HG02840 (cell line): ENCODE data around the gene SH3PXD2B.

Source experiments
- ATAC-seq: cut with Tn5 transposase; IDR thresholded peaks from one replicate; pipeline ENCODE4 v1.9.1; 2021; ENCODE audit warnings: mild to moderate bottlenecking, moderate library complexity, moderate number of reproducible peaks; ENCODE audit not compliant: unreplicated experiment, low FRiP score

The SH3PXD2B gene

DNA sequence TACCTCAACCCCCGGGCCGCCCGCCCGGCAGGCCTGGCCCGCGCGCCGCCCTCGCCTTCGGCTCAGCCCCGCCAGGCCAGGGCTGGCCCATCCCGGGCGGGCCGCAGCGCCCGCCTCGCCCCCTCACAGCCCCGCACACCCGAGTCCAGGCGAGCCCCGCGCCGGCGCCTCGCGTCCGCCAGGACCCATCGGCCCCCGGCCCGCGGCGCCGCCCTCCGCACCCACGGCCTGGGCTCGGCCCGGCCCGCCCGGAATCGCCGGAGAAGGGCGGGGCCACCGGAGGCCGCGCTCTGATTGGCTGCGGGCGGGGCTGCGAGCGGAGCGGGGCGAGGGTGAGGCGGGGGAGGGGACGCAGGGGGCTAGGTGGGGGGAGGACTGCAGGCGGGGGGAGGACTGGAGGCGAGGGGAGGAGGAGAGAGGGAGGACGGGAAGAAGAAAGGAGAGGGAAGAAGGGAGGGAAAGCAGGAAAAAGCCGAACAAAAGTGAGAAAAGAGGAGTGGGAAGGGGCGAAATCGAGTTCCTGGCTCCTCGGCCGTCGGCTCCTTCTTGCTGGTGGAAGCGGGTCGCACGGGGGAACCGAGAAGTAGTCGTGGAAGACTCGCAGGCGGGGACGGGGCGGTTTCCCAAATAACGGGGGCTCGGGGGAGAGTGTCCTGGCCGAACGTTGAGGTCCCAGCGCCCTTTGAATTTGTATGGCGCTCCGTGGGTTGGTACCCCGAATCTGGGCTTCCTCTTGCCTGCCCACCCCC lies 170.3 kb downstream of the SH3PXD2B start:
- ATAC-seq, result peak; percentile 79

- ATAC-seq, result peak; percentile 90
These were observed 171.1 kb downstream of the SH3PXD2B start, which contains the start of gene UBTD2 for GRCh38 chr5:172283020-172283861. UBTD2 (minus strand) TSS chr5:172283764; CDS start chr5:172283665, 99 bp downstream.

DNA sequence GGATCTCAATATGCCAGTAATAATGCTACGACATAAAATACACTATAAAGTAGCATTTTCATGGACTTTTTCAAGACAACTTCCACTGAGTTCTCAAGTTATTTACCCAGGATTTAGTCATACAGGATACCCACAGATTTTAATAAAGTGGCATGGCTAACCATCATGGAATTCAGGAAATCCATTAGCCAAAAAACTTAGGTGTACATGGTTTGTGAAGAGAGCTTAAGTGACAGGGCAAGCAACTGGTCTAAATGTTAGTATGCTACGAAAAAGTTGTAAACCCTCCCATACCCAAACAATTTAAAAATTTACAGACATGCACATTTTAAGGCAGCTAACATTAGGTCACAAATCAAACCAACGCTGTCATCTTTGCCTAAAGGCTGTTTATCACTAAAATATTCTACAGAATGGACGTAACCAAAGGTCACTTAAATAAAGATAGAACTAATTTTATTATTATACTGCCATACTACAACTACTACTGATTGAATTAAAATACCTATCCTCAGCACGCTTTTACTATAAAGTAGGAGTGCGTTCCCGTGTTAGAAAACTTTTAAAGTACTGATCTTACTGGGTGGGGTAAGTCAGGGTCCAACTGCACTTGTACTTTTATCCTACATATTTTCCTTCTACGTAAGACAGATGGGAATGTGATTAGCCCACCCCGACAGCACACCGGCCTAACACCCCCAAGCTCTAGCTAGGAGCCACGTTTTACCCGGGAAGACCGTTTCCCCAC lies 171.9 kb downstream of the SH3PXD2B start:
- no peak for ATAC-seq

DNA sequence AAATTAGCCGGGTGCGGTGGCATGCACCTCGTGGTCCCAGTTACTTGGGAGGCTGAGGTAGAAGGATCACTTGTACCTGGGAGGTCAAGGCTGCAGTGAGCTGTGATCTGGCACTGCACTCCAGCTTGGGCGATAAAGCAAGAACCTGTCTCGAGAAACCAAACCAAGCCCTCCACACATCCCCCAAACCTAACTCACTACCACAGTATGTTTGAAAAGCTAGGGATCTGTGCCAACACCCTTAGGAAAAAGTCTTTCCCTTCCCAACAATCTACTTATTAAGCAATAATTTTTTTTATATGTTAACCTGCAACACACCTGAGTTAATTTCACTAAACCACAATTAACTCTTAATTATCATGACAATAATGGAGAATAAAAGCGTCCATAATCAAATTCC lies 173.0 kb downstream of the SH3PXD2B start:
- ATAC-seq, result no peak

DNA sequence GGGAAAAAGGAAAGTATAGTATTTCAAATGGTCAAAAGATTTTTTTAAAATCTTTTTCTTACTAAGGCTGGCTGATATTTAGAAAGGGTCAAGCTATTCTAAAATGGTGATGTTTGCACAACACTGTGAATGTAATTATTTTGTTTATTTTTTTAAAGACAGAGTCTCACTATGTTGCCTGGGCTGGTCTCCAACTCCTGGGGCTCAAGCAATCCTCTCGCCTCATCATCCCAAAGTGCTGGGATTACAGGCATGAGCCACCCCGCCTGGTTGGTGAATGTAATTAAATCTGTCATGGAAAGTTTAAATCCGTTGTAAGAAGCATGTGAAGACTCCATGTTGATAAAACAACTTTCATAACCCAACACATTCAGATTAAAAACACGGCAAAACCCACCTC lies 173.4 kb downstream of the SH3PXD2B start:
- no peak for ATAC-seq

DNA sequence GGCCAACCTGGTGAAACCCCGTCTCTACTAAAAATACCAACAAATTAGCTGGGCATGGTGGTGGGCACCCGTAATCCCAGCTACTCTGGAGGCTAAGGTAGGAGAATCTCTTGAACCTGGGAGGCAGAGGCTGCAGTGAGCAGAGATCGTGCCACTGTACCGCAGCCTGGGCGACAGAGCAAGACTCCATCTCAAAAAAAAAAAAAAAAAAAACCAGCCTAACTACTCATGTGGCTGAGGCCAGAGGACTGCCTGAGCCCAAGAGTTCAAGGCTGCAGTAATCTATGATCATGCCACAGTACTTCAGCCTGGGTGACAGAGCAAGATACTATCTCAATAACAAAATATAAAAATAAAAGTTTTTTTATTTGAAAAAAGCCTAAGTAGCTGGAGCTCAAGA lies 174.0 kb downstream of the SH3PXD2B start:
- no peak for ATAC-seq

DNA sequence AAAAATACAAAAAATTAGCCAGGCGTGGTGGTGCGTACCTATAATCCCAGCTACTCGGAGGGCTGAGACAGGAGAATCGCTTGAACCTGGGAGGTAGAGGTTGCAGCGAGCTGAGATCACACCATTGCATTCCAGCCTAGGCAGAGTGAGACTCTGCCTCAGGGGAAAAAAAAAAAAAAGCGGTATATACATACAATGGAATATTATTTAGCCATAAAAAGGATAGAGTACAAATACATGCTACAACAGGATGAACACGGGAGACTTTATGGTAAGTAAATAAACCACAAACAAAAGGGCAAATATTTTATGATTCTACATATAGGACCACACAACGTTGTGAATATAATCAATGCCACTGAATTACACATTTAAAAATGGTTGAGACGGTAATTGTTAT lies 176.0 kb downstream of the SH3PXD2B start:
- no peak for ATAC-seq

DNA sequence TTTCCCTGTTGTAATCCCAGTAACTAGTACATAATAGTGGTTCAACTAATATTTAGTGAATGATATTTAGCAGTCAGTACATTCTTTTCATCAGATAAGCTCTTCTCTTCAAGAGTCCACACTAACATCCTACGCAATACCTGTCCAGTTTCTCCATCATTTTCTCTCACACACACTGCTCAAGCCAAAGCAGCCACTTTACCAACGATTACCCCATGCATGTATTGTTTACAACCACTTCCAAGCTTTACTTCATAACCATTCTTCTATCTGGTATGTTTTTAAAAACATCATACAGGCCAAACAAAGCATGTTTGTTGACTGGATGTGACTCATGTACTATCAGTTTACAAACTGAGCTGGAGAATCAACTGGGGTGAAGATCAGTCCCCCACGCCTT lies 178.1 kb downstream of the SH3PXD2B start:
- ATAC-seq, result no peak
